SKM-1 (cell line): ENCODE results near the gene GPR62.

ENCODE experiments used
- DNase-seq: peaks from one replicate; lab custom pipeline; 2025; ENCODE audit not compliant: unreplicated experiment; lab: John Stamatoyannopoulos, UW

GPR62 gene

GRCh38 chr3:51955893-51956770 is 951 bp downstream of the GPR62 start:
- DNase-seq: no peak

- DNase-seq: no peak
Observed at GRCh38 chr3:51957520-51958205, 2.5 kb downstream of the GPR62 start.

GRCh38 chr3:51958603-51959521 is 3.7 kb downstream of the GPR62 start:
- DNase-seq: no peak

GRCh38 chr3:51959651-51960050 is 4.5 kb downstream of the GPR62 start:
- DNase-seq: no peak

GRCh38 chr3:51960386-51960785 is 5.2 kb downstream of the GPR62 start:
- DNase-seq: no peak

- DNase-seq: no peak
Observed at GRCh38 chr3:51961011-51961410, 5.8 kb downstream of the GPR62 start.

- no peak for DNase-seq
Observed at GRCh38 chr3:51961602-51962569, 6.7 kb downstream of the GPR62 start.

GRCh38 chr3:51962854-51963530 is 7.8 kb downstream of the GPR62 start:
- no peak for DNase-seq

GRCh38 chr3:51963951-51964451 is 8.8 kb downstream of the GPR62 start:
- DNase-seq: no peak

GRCh38 chr3:51964521-51964920 is 9.3 kb downstream of the GPR62 start:
- DNase-seq: no peak

- no peak for DNase-seq
Observed at GRCh38 chr3:51966016-51966415, 10.8 kb downstream of the GPR62 start.

- DNase-seq: no peak
Observed at GRCh38 chr3:51966486-51966885, 11.3 kb downstream of the GPR62 start.

- DNase-seq: no peak
Observed at GRCh38 chr3:51966922-51967383, 11.8 kb downstream of the GPR62 start.

- no peak for DNase-seq
Observed at GRCh38 chr3:51967384-51968169, 12.4 kb downstream of the GPR62 start, which contains the start of gene PCBP4. Gene PCBP4, minus strand, starts transcription at chr3:51967454. Its CDS starts 6,214 bp downstream, at chr3:51961240.

GRCh38 chr3:51968170-51968775 is 13.1 kb downstream of the GPR62 start:
- no peak for DNase-seq

GRCh38 chr3:51968883-51969678 is 13.9 kb downstream of the GPR62 start:
- DNase-seq: no peak

- DNase-seq: no peak
Observed at GRCh38 chr3:51969841-51970240, 14.7 kb downstream of the GPR62 start.
